GM18861 (cell line): ENCODE results near the gene PRKACG.
"Not testable (repeated sequence)": the region's sequence is repeated elsewhere in the genome, so short reads cannot be mapped to it uniquely, and the experiment has no call there.

ENCODE experiments used
- ATAC-seq: cut with Tn5 transposase; IDR thresholded peaks from one replicate; pipeline ENCODE4 v1.9.1; 2021; ENCODE audit not compliant: unreplicated experiment

PRKACG gene

DNA sequence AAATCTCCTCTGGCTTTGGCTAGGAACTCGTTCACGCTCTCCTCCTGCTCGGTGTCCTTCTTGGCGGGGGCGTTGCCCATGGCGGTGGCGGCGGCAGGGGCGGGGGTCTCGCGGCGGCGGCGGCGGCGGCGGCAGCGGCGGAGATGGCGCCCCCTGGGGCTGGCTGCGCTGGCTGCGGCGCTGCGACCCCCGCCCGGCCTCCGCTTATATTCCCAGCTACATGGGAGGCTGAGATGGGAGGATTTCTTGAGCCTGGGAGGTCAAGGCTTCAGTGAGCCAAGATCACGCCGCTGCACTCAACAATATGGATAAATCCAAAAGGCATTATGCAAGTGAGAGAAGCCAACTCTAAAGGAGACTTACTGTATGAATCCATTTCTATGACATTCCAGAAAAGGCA lies at the start of gene PRKACG:
PRKACG (minus strand) TSS at position 101 of the 400 bp plus-strand sequence; CDS start at position 80, 21 bp downstream.
- ATAC-seq, result no peak

DNA sequence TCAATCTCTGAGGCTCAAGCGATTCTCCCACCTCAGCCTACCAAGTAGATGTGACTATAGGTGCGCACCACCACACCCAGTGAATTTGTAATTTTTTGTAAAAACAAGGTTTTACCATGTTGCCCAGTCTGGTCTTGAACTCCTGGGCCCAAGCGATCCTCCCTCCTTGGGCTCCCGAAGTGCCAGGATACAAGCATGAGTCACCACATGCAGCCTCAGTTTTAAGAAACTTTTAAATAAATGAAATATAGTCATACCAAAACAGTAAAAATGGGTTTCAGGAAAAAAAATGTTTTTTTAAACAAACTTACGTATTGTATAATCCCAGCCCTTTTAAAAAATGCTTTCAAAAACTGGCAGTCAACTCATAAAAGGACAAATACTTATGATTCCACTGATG lies 48.3 kb upstream of the PRKACG start:
- no peak for ATAC-seq

DNA sequence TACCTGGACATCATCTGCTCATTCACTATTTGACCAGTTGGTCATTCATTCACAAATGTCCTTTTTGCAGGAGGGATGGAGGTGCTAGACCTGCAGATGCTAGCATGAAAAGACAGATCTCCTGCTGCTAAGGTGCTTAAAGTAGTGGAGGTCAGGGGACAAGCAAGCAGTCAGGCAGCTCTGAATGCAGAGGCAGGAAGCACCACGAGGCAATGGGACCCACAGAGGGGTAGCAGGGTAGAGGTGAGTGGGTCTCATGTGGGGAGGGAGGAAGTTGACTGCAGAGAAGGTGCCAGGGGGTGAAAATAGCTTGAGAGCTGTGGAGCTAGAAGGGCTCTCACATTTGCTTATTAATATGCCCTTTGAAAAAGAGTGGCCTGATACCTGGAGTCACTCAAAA lies 46.9 kb upstream of the PRKACG start:
- ATAC-seq, result no peak

- no peak for ATAC-seq
These were observed 44.2 kb upstream of the PRKACG start for GRCh38 chr9:69058101-69058500.

GRCh38 chr9:69056191-69056815 lies 42.4 kb upstream of the PRKACG start:
- ATAC-seq, result no peak

GRCh38 chr9:69054989-69055388 lies 41.1 kb upstream of the PRKACG start:
- ATAC-seq, result no peak

DNA sequence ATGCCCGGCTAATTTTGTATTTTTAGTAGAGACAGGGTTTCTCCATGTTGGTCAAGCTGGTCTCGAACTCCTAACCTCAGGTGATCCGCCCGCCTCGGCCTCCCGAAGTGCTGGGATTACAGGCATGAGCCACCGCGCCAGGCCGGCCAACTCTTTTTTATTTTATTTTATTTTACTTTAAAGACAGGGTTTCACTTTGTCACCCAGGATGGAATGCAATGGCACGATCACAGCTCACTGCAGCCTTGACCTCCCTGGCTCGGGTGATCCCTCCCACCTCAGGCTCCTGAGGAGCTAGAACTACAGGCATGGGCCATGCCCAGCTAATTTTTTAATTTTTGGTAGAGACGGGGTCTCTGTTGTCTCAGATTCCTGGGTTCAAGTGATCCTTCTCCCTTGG lies 37.0 kb upstream of the PRKACG start:
- ATAC-seq, result not testable (repeated sequence)

- no peak for ATAC-seq
These were observed 35.2 kb upstream of the PRKACG start for GRCh38 chr9:69049094-69049493.

DNA sequence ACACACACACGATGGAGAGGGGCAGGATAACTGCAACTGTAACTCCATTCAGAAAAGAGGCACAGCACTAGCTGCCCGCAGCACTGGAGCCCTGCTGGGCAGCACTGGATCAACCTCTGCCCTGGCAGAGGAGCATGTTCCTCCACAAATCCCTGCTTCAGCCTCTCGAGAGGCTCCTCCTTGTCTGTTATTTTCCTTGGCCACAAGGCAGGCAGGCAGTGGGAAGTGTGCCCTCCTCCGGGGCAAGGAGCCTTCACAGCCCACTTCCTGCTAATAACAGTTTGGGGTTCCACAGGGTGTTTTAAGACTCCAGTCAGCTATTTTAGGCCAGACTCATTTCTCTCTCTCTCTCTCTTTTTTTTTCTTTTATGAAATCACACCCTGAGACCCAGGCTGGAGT lies 33.5 kb upstream of the PRKACG start:
- no peak for ATAC-seq

DNA sequence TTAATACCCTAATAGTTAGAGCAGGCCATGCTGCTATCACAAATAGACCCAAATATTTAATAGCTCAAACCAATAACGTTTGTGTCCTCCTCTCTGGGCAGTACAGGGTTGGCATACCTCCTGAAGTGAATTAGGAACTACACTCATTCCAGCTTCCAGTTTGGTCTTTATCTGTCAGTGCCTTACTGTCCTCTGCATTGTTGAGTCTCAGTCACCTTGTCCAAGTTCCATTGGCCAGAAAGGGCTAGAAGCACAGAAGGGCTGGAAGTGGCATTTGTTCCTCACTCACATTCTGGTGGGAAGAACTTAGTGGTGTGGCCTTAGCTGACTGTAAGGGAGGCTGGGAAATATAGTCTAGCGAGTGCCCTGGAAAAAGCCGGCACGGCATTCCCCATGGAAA lies 32.8 kb upstream of the PRKACG start:
- no peak for ATAC-seq

- ATAC-seq, result no peak
These were observed 31.9 kb upstream of the PRKACG start for GRCh38 chr9:69045821-69046220.

DNA sequence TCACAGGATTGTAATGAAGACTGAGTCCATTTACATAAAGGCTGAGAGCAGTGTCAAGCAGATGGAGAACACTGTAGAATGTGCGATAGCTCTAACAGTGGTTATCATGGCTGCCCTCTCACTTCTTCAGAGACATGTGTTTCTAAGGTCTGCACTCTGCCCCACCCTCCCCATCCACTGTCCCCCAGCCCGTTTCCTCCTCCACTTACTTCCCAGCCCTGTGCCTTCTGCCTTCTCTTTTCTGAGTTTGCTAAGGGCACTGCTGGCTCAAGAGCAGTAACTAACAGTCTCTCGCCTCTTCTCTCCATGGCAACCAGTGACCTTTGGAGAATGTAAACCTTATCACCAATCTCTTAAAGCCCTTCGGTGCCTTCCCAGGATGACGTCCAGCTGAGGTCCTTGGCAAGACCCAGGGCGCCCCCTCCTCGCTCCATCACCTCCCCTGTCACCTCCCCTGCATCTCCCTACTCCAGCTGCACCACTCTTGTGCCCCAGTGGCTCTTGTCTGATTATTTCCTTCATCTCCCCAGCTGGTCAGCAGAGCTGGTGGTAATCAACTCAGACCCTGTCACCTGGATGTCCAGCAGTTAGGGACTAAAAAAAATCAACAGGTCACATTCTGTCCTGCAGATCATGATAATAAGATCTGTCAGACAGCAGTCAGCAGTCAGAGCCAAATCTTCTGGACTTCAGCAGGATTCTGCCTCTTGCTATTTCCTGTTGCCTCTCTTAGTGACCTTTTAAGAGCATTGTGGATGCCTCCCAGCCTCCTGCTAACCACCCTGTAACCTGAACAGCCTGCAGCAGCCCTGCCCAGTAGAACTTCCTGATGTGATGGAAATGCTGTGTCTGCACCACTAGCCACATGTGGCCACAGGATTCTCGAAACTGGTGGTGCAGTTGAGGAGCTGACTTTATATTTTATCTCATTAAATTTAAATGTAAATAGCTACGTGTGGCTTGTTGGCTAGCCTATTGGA lies 30.6 kb upstream of the PRKACG start:
- ATAC-seq, result no peak

- ATAC-seq, result no peak
These were observed 26.7 kb upstream of the PRKACG start for GRCh38 chr9:69040646-69041045.

DNA sequence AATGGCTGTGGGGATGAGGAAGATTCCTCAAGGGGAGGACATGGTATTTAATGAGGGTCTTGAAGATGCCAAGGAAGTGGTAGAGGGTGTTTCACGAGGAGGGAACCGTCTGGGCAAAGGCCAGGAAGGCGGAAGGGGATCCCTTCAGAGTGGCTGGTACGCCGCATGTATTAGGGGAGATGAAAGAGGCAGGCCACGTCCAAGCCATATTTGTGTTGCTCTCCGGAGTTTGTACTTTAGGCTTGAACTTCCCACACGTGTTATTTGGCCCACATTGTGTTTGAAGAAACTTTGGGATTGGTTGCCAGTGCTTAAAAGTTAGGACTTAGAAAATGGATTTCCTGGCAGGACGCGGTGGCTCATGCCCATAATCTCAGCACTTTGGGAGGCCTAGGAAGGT lies 22.9 kb upstream of the PRKACG start:
- no peak for ATAC-seq

DNA sequence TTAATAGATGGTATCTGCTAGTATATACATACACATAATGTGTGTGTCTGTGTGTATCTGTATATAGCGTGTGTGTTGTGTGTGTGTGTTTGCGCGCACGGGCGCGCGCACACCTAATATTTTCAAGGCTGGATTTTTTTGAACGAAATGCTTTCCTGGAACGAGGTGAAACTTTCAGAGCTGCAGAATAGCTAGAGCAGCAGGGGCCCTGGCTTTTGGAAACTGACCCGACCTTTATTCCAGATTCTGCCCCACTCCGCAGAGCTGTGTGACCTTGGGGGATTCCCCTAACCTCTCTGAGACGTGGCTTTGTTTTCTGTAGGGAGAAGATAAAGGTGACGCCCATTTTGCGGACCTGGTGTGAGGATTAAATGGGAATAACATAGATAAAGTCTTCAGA lies 22.4 kb upstream of the PRKACG start:
- peak; percentile 20 for ATAC-seq

GRCh38 chr9:69035438-69036308 lies 21.8 kb upstream of the PRKACG start, which contains the start of gene FXN:
Gene FXN, plus strand, starts transcription at chr9:69035752. Its CDS starts 31 bp downstream, at chr9:69035783.
- peak; percentile 94 for ATAC-seq

DNA sequence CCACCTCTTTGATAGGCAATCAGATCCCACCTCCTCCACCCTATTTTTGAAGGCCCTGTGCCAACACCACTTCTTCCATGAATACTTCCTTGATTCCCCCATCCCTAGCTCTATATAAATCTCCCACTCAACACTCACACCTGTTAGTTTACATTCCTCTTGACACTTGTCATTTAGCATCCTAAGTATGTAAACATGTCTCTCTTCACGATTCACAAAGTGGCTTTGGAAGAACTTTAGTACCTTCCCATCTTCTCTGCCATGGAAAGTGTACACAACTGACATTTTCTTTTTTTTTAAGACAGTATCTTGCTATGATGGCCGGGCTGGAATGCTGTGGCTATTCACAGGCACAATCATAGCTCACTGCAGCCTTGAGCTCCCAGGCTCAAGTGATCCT lies 20.2 kb upstream of the PRKACG start:
- no peak for ATAC-seq

- ATAC-seq, result no peak
These were observed 17.1 kb upstream of the PRKACG start for GRCh38 chr9:69030851-69031645.

DNA sequence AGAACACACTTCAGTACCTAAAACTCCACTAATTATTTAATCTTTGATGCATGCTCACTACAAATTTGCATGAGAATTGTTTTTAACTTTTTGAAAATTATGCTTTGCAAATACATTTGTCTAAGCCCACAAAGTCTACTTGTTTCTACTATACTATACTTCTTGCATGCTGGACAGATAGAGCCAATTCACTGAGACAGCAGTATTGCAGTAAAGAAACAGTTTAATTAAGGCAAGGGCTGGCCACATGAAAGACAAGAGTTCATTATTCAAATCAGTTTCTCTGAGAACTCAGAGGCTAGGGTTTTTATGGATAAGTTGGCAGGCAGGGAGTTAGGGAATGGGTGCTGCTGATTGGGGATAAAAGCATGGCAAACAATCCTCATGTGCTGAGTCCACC lies 15.6 kb upstream of the PRKACG start:
- ATAC-seq, result no peak

DNA sequence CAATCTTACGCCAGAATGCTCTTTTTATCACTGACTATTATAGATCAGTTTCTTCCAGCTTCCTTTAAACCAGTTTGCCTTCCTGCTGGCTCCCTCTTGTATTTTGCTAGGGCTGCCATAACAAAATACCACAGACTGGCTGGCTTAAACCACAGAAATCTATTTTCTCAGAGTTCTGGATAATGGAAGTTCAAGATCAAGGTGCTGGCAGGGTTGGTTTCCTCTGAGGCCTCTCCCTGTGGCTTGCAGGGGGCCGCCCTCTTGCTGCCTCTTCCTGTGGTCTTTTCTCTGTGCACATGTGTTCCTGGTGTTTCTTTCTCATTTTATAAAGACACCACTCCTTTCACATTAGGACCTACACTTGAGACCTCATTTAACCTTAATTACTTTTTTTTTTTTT lies 14.8 kb upstream of the PRKACG start:
- ATAC-seq, result no peak
